HG02763 (cell line): ENCODE measurements around the gene PCDHGA7.
"Not testable (repeated sequence)": the region's sequence is repeated elsewhere in the genome, so short reads cannot be mapped to it uniquely, and the experiment has no call there.

Experiments
- ATAC-seq: cut with Tn5 transposase; IDR thresholded peaks from one replicate; pipeline ENCODE4 v1.9.1; 2021; ENCODE audit warnings: mild to moderate bottlenecking, moderate library complexity; ENCODE audit not compliant: unreplicated experiment

The PCDHGA7 gene

GRCh38 chr5:141397756-141398551 lies 15.4 kb downstream of the PCDHGA7 start, which contains the start of gene PCDHGB5:
TSS of gene PCDHGB5 (plus strand) at chr5:141397947. CDS start at chr5:141398128, 181 bp downstream.
- peak; percentile 98 for ATAC-seq

GRCh38 chr5:141398608-141399007 lies 16.1 kb downstream of the PCDHGA7 start:
- ATAC-seq = no peak

- no peak for ATAC-seq
These were observed 17.2 kb downstream of the PCDHGA7 start for GRCh38 chr5:141399555-141400258.

GRCh38 chr5:141402553-141403243 lies 20.2 kb downstream of the PCDHGA7 start, which contains the start of gene PCDHGA9:
TSS of gene PCDHGA9 (plus strand) at chr5:141402778. CDS start at chr5:141402953, 175 bp downstream.
- no peak for ATAC-seq

- no peak for ATAC-seq
These were observed 20.8 kb downstream of the PCDHGA7 start for GRCh38 chr5:141403387-141403786.

- ATAC-seq = peak; percentile 65
These were observed 25.4 kb downstream of the PCDHGA7 start, which contains the start of gene PCDHGB6 for GRCh38 chr5:141407790-141408505. TSS of gene PCDHGB6 (plus strand) at chr5:141408021. CDS start at chr5:141408203, 182 bp downstream.

- no peak for ATAC-seq
These were observed 27.2 kb downstream of the PCDHGA7 start for GRCh38 chr5:141409598-141410306.

GRCh38 chr5:141411575-141411974 lies 29.0 kb downstream of the PCDHGA7 start:
- ATAC-seq = no peak

GRCh38 chr5:141412854-141413539 lies 30.5 kb downstream of the PCDHGA7 start, which contains the start of gene PCDHGA10:
TSS of gene PCDHGA10 (plus strand) at chr5:141412987. CDS start at chr5:141413176, 189 bp downstream.
- peak; percentile 57 for ATAC-seq

GRCh38 chr5:141413540-141414069 lies 31.1 kb downstream of the PCDHGA7 start:
- ATAC-seq = no peak

- ATAC-seq = not testable (repeated sequence)
These were observed 32.2 kb downstream of the PCDHGA7 start for GRCh38 chr5:141414548-141415274.

GRCh38 chr5:141415275-141415618 lies 32.7 kb downstream of the PCDHGA7 start:
- ATAC-seq = not testable (repeated sequence)

- peak; percentile 63 for ATAC-seq
These were observed 35.1 kb downstream of the PCDHGA7 start, which contains the start of gene PCDHGB7 for GRCh38 chr5:141417494-141418172. TSS of gene PCDHGB7 (plus strand) at chr5:141417677. CDS start at chr5:141417860, 183 bp downstream.

GRCh38 chr5:141419074-141419880 lies 36.7 kb downstream of the PCDHGA7 start:
- ATAC-seq = no peak

GRCh38 chr5:141420855-141421488 lies 38.4 kb downstream of the PCDHGA7 start, which contains the start of gene PCDHGA11:
TSS of gene PCDHGA11 (plus strand) at chr5:141421051. CDS start at chr5:141421228, 177 bp downstream.
- no peak for ATAC-seq

GRCh38 chr5:141421489-141421855 lies 38.9 kb downstream of the PCDHGA7 start:
- ATAC-seq = no peak
